Thoracic aorta (tissue), 2 donors: ENCODE data around the gene WHAMM. TPM values are rescaled to one million over a fixed set of nuclear protein-coding genes. Genes with fewer than 3 reads are reported as not detected.

ENCODE experiments used
- ATAC-seq: fragments of 150-250 bp; one replicate; pipeline ENCODE4 v1.8.0; 2017; ENCODE audit warnings: low read depth; ENCODE audit not compliant: insufficient number of reproducible peaks, low FRiP score
- DNase-seq: peaks from one replicate; pipeline ENCODE4 v3.0.0-alpha.2; 2020; ENCODE audit warnings: low spot score
- H3K27ac ChIP-seq, 2 donors: fragments of 200-600 bp; sonication (generic); 1 replicate in 1 of 2; 2 replicates in 1 of 2; pipeline ENCODE4 v1.5.1; 2016; ENCODE audit warnings: mild to moderate bottlenecking in 2 of 2, moderate library complexity in 2 of 2
- H3K27me3 ChIP-seq: fragments of 200-600 bp; sonication (generic); replicated peaks from 2 replicates; pipeline ENCODE4 v1.6.0; 2016; ENCODE audit warnings: mild to moderate bottlenecking; ENCODE audit not compliant: insufficient read depth
- H3K36me3 ChIP-seq: fragments of 200-600 bp; sonication (generic); one replicate; pipeline ENCODE4 v1.5.1; 2016
- H3K4me1 ChIP-seq, 2 donors: fragments of 200-600 bp; sonication (generic); 1 replicate in 1 of 2; 2 replicates in 1 of 2; pipeline versions ENCODE4 v1.5.1 to v1.6.0; 2016; ENCODE audit warnings: low read depth in 2 of 2, mild to moderate bottlenecking in 1 of 2; ENCODE audit not compliant: control insufficient read depth in 1 of 2
- H3K4me3 ChIP-seq: fragments of 200-600 bp; sonication (generic); 2 replicates; pipeline ENCODE4 v1.5.1; 2016; ENCODE audit warnings: mild to moderate bottlenecking
- H3K9me3 ChIP-seq: fragments of 200-600 bp; sonication (generic); 2 replicates; pipeline ENCODE4 v1.5.1; 2016
- CTCF ChIP-seq: fragments of 200-600 bp; sonication (generic); IDR thresholded peaks from one replicate; pipeline ENCODE4 v1.5.1; 2019; ENCODE audit warnings: antibody characterized with exemption
- total RNA-seq, 2 donors: library from RNA; depleted of rRNA; stranded (reverse); fragments of >200 nt; gene quantifications; one replicate each; pipeline versions ENCODE4 v1.1.0 to v1.2.3, GENCODE V29; 2016

The WHAMM gene
- total RNA-seq, 2 donors from 2014 or later = 8.1 to 9.9 TPM

- H3K9me3 ChIP-seq = no peaks in the 10 kb centered on the region
- no peak for TF ChIP-seq CTCF
- DNase-seq (no peak), ATAC-seq (no peak)
- no peaks in the 10 kb centered on the region for H3K4me1 ChIP-seq
- H3K27ac ChIP-seq = no peak overlapping the region
- H3K36me3 ChIP-seq = peaks cover 31% of the 10 kb centered on the region
- no peaks in the 10 kb centered on the region for H3K27me3 ChIP-seq
- H3K4me3 ChIP-seq = no peak overlapping the region
Observed at GRCh38 chr15:82840166-82840565, 30.7 kb downstream of the WHAMM start.

GRCh38 chr15:82843566-82843965 is 34.1 kb downstream of the WHAMM start:
- ATAC-seq (no peak), DNase-seq (no peak)
- H3K9me3 ChIP-seq = no peaks in the 10 kb centered on the region
- no peaks in the 10 kb centered on the region for H3K36me3 ChIP-seq
- no peaks in the 10 kb centered on the region for H3K4me1 ChIP-seq
- H3K27ac ChIP-seq = no peak overlapping the region
- H3K4me3 ChIP-seq = no peak overlapping the region
- no peak for TF ChIP-seq CTCF
- H3K27me3 ChIP-seq = no peaks in the 10 kb centered on the region

- TF ChIP-seq CTCF = no peak
- Histone ChIP-seq H3K4me3 (no peak overlapping the region), H3K27ac (no peak overlapping the region), H3K9me3 (no peaks in the 10 kb centered on the region), H3K27me3 (no peaks in the 10 kb centered on the region), H3K4me1 (peaks cover 0 to 8% of the 10 kb centered on the region in 2 donors), H3K36me3 (no peaks in the 10 kb centered on the region)
- ATAC-seq = no peak
- DNase-seq = no peak
Observed at GRCh38 chr15:82845686-82846085, 36.3 kb downstream of the WHAMM start.

GRCh38 chr15:82846621-82847020 is 37.2 kb downstream of the WHAMM start:
- H3K4me3 ChIP-seq = no peak overlapping the region
- no peak for TF ChIP-seq CTCF
- H3K27me3 ChIP-seq = no peaks in the 10 kb centered on the region
- no peaks in the 10 kb centered on the region for H3K36me3 ChIP-seq
- H3K27ac ChIP-seq = no peak overlapping the region
- H3K4me1 ChIP-seq = peaks cover 0 to 8% of the 10 kb centered on the region in 2 donors
- DNase-seq = no peak
- no peaks in the 10 kb centered on the region for H3K9me3 ChIP-seq
- no peak for ATAC-seq

GRCh38 chr15:82847703-82848102 is 38.3 kb downstream of the WHAMM start:
- no peak for DNase-seq
- H3K4me1 ChIP-seq = peaks cover 0 to 8% of the 10 kb centered on the region in 2 donors
- no peaks in the 10 kb centered on the region for H3K27me3 ChIP-seq
- no peak for ATAC-seq
- no peak for TF ChIP-seq CTCF
- no peak overlapping the region for H3K4me3 ChIP-seq
- H3K9me3 ChIP-seq = no peaks in the 10 kb centered on the region
- no peak overlapping the region for H3K27ac ChIP-seq
- no peaks in the 10 kb centered on the region for H3K36me3 ChIP-seq
